PC-9 (cell line): ENCODE data around the gene ADSS1. TPM values are rescaled to one million over a fixed set of nuclear protein-coding genes. Genes with fewer than 3 reads are reported as not detected.

ENCODE experiments used
- BruUV-seq: library from RNA; stranded (reverse); fragments of 400-500 nt; replicated peaks from 2 replicates; lab custom pipeline; 2021; lab: Mats Ljungman, UMichigan
- CTCF ChIA-PET: fragments of 300-600 bp; sonication (Branson Sonifier 250); formaldehyde crosslinking; loops from one replicate; lab custom pipeline; 2022; ENCODE audit warnings: antibody characterized with exemption; lab: Charles Lee
- POLR2A ChIA-PET: fragments of 300-600 bp; sonication (Branson Sonifier 250); formaldehyde crosslinking; loops from one replicate; lab custom pipeline; 2022; ENCODE audit warnings: antibody characterized with exemption; ENCODE audit not compliant: unreplicated experiment; lab: Charles Lee
- DNase-seq, 2 experiments: peaks; one replicate each; pipeline versions ENCODE4 v3.0.0 to v3.0.0-alpha.2; 2015 to 2022; ENCODE audit warnings: mixed read lengths in 1 of 2
- H2AFZ ChIP-seq: fragments of 200-600 bp; sonication (generic); 2 replicates; pipeline ENCODE4 v1.8.1; 2017; ENCODE audit warnings: antibody characterized with exemption
- H3F3A ChIP-seq: fragments of 200-600 bp; sonication (generic); 2 replicates; pipeline ENCODE4 v1.8.1; 2017; ENCODE audit warnings: antibody characterized with exemption, mild to moderate bottlenecking, low read depth; ENCODE audit not compliant: insufficient read depth
- H3K27ac ChIP-seq: fragments of 200-600 bp; sonication (generic); 2 replicates; pipeline ENCODE4 v1.6.1; 2016; ENCODE audit warnings: mixed run types
- H3K27me3 ChIP-seq: fragments of 200-600 bp; sonication (generic); 2 replicates; pipeline ENCODE4 v1.6.1; 2016; ENCODE audit warnings: low read depth, mixed run types; ENCODE audit not compliant: insufficient read depth
- H3K36me3 ChIP-seq: fragments of 200-600 bp; sonication (generic); 2 replicates; pipeline ENCODE4 v1.6.1; 2016; ENCODE audit warnings: low read depth, mixed run types
- H3K4me1 ChIP-seq: fragments of 200-600 bp; sonication (generic); replicated peaks from 2 replicates; pipeline ENCODE4 v1.6.1; 2016; ENCODE audit warnings: mixed run types; ENCODE audit not compliant: insufficient read depth
- H3K4me2 ChIP-seq: fragments of 200-600 bp; sonication (generic); 2 replicates; pipeline ENCODE4 v1.6.1; 2017; ENCODE audit warnings: mixed run types
- H3K4me3 ChIP-seq: fragments of 200-600 bp; sonication (generic); 2 replicates; pipeline ENCODE4 v1.6.1; 2016; ENCODE audit warnings: mixed run types
- H3K79me2 ChIP-seq: fragments of 200-600 bp; sonication (generic); 2 replicates; pipeline ENCODE4 v1.6.1; 2017; ENCODE audit warnings: low read depth, mixed run types
- H3K9me2 ChIP-seq: fragments of 200-600 bp; sonication (generic); 2 replicates; pipeline ENCODE4 v1.8.1; 2017; ENCODE audit warnings: mild to moderate bottlenecking; ENCODE audit not compliant: insufficient read depth
- H3K9me3 ChIP-seq: fragments of 200-600 bp; sonication (generic); 2 replicates; pipeline ENCODE4 v1.8.1; 2016; ENCODE audit warnings: low read depth; ENCODE audit not compliant: insufficient read depth
- H4K20me1 ChIP-seq: fragments of 200-600 bp; sonication (generic); 2 replicates; pipeline ENCODE4 v1.8.1; 2017; ENCODE audit not compliant: insufficient read depth
- CTCF ChIP-seq: fragments of 200-600 bp; sonication (generic); conservative IDR thresholded peaks from 2 replicates; pipeline ENCODE4 v1.6.1; 2017; ENCODE audit warnings: mixed run types, antibody characterized with exemption, mild to moderate bottlenecking, moderate library complexity
- EZH2 ChIP-seq: fragments of 200-600 bp; sonication (generic); IDR thresholded peaks from 2 replicates; pipeline ENCODE4 v1.8.0; 2017; ENCODE audit warnings: antibody characterized with exemption, low read depth
- intact Hi-C: fragments of 100-400 bp; cut with micrococcal nuclease; formaldehyde crosslinking; loops from one replicate; pipeline ENCODE4 v1.10.0; 2022; ENCODE audit not compliant: unreplicated experiment
- total RNA-seq: library from RNA; stranded (reverse); gene quantifications from 2 replicates; pipeline ENCODE4 v1.2.3, GENCODE V29; 2021

Gene ADSS1
- total RNA-seq, 1 experiment from 2014 or later = 5.8 TPM

GRCh38 chr14:104756477-104757237, 32.6 kb downstream of the ADSS1 start:
- peaks cover 9% of the 10 kb centered on the region for H3K4me1 ChIP-seq
- peaks cover 16% of the 10 kb centered on the region for H4K20me1 ChIP-seq
- H3K79me2 ChIP-seq = peaks cover 38% of the 10 kb centered on the region
- no peak overlapping the region for H2AFZ ChIP-seq
- no peaks in the 10 kb centered on the region for H3K9me2 ChIP-seq
- no peak overlapping the region for H3K4me3 ChIP-seq
- BruUV-seq = no TSS peak
- no peak for TF ChIP-seq EZH2
- TF ChIP-seq CTCF = no peak
- POLR2A ChIA-PET = no interaction called here
- DNase-seq = no peak
- no peak overlapping the region for H3K4me2 ChIP-seq
- peaks cover 3% of the 10 kb centered on the region; the same call in 1 of the 2 replicates for H3K36me3 ChIP-seq
- no peaks in the 10 kb centered on the region for H3K9me3 ChIP-seq
- intact Hi-C loops = no loop called here
- H3K27me3 ChIP-seq = no peaks in the 10 kb centered on the region
- H3K27ac ChIP-seq = no peak overlapping the region
- CTCF ChIA-PET = no interaction called here
- peaks cover 2% of the 10 kb centered on the region; the same call in 1 of the 2 replicates for H3F3A ChIP-seq

GRCh38 chr14:104757238-104757585, 33.2 kb downstream of the ADSS1 start:
- H3F3A ChIP-seq = peaks cover 2% of the 10 kb centered on the region; the same call in 1 of the 2 replicates
- no peaks in the 10 kb centered on the region for H3K27me3 ChIP-seq
- peaks cover 6% of the 10 kb centered on the region; the same call in 1 of the 2 replicates for H3K36me3 ChIP-seq
- H3K27ac ChIP-seq = no peak overlapping the region
- POLR2A ChIA-PET = no interaction called here
- intact Hi-C loops = no loop called here
- BruUV-seq = no TSS peak
- no peak overlapping the region for H2AFZ ChIP-seq
- H3K9me2 ChIP-seq = no peaks in the 10 kb centered on the region
- peaks cover 16% of the 10 kb centered on the region for H4K20me1 ChIP-seq
- no peak for DNase-seq
- no peak for TF ChIP-seq CTCF
- TF ChIP-seq EZH2 = no peak
- H3K4me1 ChIP-seq = peaks cover 9% of the 10 kb centered on the region
- CTCF ChIA-PET = interaction anchor here (0.6 kb wide), 1 partner anchor 24 kb away, joined by 4 read pairs; no protein-coding TSS in a partner anchor
- H3K9me3 ChIP-seq = no peaks in the 10 kb centered on the region
- peaks cover 38% of the 10 kb centered on the region for H3K79me2 ChIP-seq
- no peak overlapping the region for H3K4me2 ChIP-seq
- H3K4me3 ChIP-seq = no peak overlapping the region

- H3K27ac ChIP-seq = no peak overlapping the region
- no peak for TF ChIP-seq EZH2
- H4K20me1 ChIP-seq = peaks cover 16% of the 10 kb centered on the region
- intact Hi-C loops = no loop called here
- no peaks in the 10 kb centered on the region for H3K27me3 ChIP-seq
- CTCF ChIA-PET = interaction anchor here (0.6 kb wide), 1 partner anchor 25 kb away, joined by 4 read pairs; no protein-coding TSS in a partner anchor
- H3K9me3 ChIP-seq = no peaks in the 10 kb centered on the region
- H2AFZ ChIP-seq = no peak overlapping the region
- H3K4me2 ChIP-seq = no peak overlapping the region
- no peak overlapping the region for H3K4me3 ChIP-seq
- peaks cover 6% of the 10 kb centered on the region; the same call in 1 of the 2 replicates for H3K36me3 ChIP-seq
- no TSS peak for BruUV-seq
- peaks cover 2% of the 10 kb centered on the region; the same call in 1 of the 2 replicates for H3F3A ChIP-seq
- peaks cover 9% of the 10 kb centered on the region for H3K4me1 ChIP-seq
- POLR2A ChIA-PET = no interaction called here
- no peaks in the 10 kb centered on the region for H3K9me2 ChIP-seq
- no peak for DNase-seq
- peaks cover 38% of the 10 kb centered on the region for H3K79me2 ChIP-seq
Observed at GRCh38 chr14:104757681-104758392, 33.8 kb downstream of the ADSS1 start.
